IMR-90 (cell line): ENCODE results near the gene ZNF358. TPM values are rescaled to one million over a fixed set of nuclear protein-coding genes. Genes with fewer than 3 reads are reported as not detected.

Source experiments
- ATAC-seq: fragments of 200-7000 bp; cut with Tn5 transposase; 2 replicates; pipeline ENCODE4 v1.9.1; 2020; ENCODE audit warnings: low read depth, mild to moderate bottlenecking, moderate library complexity
- BruUV-seq: library from RNA; stranded (reverse); fragments of 400-500 nt; replicated peaks from 2 replicates; lab custom pipeline; 2021; lab: Mats Ljungman, UMichigan
- CTCF ChIA-PET: fragments of 300-600 bp; formaldehyde crosslinking; extraction: SDS; loops from one replicate; lab custom pipeline; 2021; ENCODE audit warnings: antibody characterized with exemption; lab: Yijun Ruan, JAX
- POLR2A ChIA-PET: fragments of 300-600 bp; sonication (Branson Sonifier 250); formaldehyde crosslinking; loops from one replicate; lab custom pipeline; 2022; ENCODE audit warnings: antibody characterized with exemption; ENCODE audit not compliant: unreplicated experiment; lab: Charles Lee
- DNase-seq: peaks from one replicate; pipeline ENCODE4 v3.0.0; 2013
- H2AFZ ChIP-seq: replicated peaks from 2 replicates; pipeline ENCODE3; 2013; ENCODE audit warnings: low read length, mild to moderate bottlenecking; ENCODE audit not compliant: poor library complexity
- H2AK5ac ChIP-seq: 2 replicates; pipeline ENCODE4 v1.6.1; 2013; ENCODE audit warnings: low read depth, low read length, inconsistent platforms
- H2AK9ac ChIP-seq: replicated peaks from 2 replicates; pipeline ENCODE3; 2013; ENCODE audit warnings: mild to moderate bottlenecking, low read depth, low read length, moderate library complexity; ENCODE audit not compliant: poor library complexity
- H2BK120ac ChIP-seq: 2 replicates; pipeline ENCODE4 v1.6.1; 2013; ENCODE audit warnings: low read depth, low read length, inconsistent platforms
- H2BK15ac ChIP-seq: 3 replicates; pipeline ENCODE4 v1.6.1; 2013; ENCODE audit warnings: low read depth, low read length, inconsistent platforms
- H2BK20ac ChIP-seq: 2 replicates; pipeline ENCODE4 v1.6.1; 2013; ENCODE audit warnings: low read depth, mild to moderate bottlenecking, inconsistent platforms, low read length, moderate library complexity
- H2BK5ac ChIP-seq: 2 replicates; pipeline ENCODE4 v1.6.1; 2013; ENCODE audit warnings: mild to moderate bottlenecking, low read depth, low read length, inconsistent platforms; ENCODE audit not compliant: poor library complexity, severe bottlenecking
- H3K14ac ChIP-seq: replicated peaks from 2 replicates; pipeline ENCODE4 v1.6.1; 2013; ENCODE audit warnings: low read depth, low read length, inconsistent platforms
- H3K18ac ChIP-seq: 2 replicates; pipeline ENCODE4 v1.6.1; 2013; ENCODE audit warnings: low read depth, low read length, control low read depth
- H3K23ac ChIP-seq: 2 replicates; pipeline ENCODE4 v1.6.1; 2013; ENCODE audit warnings: low read depth, low read length, inconsistent platforms
- H3K27ac ChIP-seq: 2 replicates; pipeline ENCODE4 v1.5.1; 2013; ENCODE audit warnings: mild to moderate bottlenecking, control low read depth, low read length; ENCODE audit not compliant: insufficient read depth
- H3K27me3 ChIP-seq: 2 replicates; pipeline ENCODE4 v1.6.1; 2013; ENCODE audit warnings: low read length; ENCODE audit not compliant: control insufficient read depth, insufficient read depth
- H3K36me3 ChIP-seq: 2 replicates; pipeline ENCODE4 v1.6.1; 2013; ENCODE audit warnings: low read length, mixed read lengths; ENCODE audit not compliant: control insufficient read depth, insufficient read depth
- H3K4ac ChIP-seq: 2 replicates; pipeline ENCODE4 v1.6.1; 2013; ENCODE audit warnings: low read depth, low read length, inconsistent platforms
- H3K4me1 ChIP-seq: 2 replicates; pipeline ENCODE4 v1.6.1; 2013; ENCODE audit warnings: low read length, mixed read lengths; ENCODE audit not compliant: control insufficient read depth, insufficient read depth
- H3K4me2 ChIP-seq: 2 replicates; pipeline ENCODE4 v1.6.1; 2013; ENCODE audit warnings: low read depth, mild to moderate bottlenecking, control low read depth, low read length, moderate library complexity
- H3K4me3 ChIP-seq: 2 replicates; pipeline ENCODE4 v1.5.1; 2013; ENCODE audit warnings: low read depth, mild to moderate bottlenecking, control low read depth, low read length, moderate library complexity; ENCODE audit not compliant: insufficient read depth
- H3K56ac ChIP-seq: 2 replicates; pipeline ENCODE4 v1.6.1; 2013; ENCODE audit warnings: low read length, inconsistent platforms; ENCODE audit not compliant: insufficient read depth; ENCODE audit errors: extremely low read depth
- H3K79me1 ChIP-seq, 2 experiments: 2 replicates each; pipeline ENCODE4 v1.6.1; 2013; ENCODE audit warnings: low read length in 2 of 2, inconsistent platforms in 1 of 2, low read depth in 1 of 2
- H3K9ac ChIP-seq: 2 replicates; pipeline ENCODE4 v1.6.1; 2013; ENCODE audit warnings: low read depth, low read length, control low read depth
- H3K9me1 ChIP-seq: 2 replicates; pipeline ENCODE4 v1.6.1; 2013; ENCODE audit warnings: low read length, inconsistent platforms; ENCODE audit not compliant: insufficient read depth
- H3K9me3 ChIP-seq: 2 replicates; pipeline ENCODE4 v1.6.1; 2013; ENCODE audit warnings: low read length; ENCODE audit not compliant: control insufficient read depth, insufficient read depth
- H4K20me1 ChIP-seq: 2 replicates; pipeline ENCODE4 v1.6.1; 2013; ENCODE audit warnings: low read length, inconsistent platforms; ENCODE audit not compliant: insufficient read depth
- H4K5ac ChIP-seq: 2 replicates; pipeline ENCODE4 v1.6.1; 2013; ENCODE audit warnings: mild to moderate bottlenecking, low read depth, low read length, control low read depth
- H4K8ac ChIP-seq, 2 experiments: 2 replicates each; pipeline ENCODE4 v1.6.1; 2013; ENCODE audit warnings: low read depth in 2 of 2, low read length in 2 of 2, control low read depth in 1 of 2, inconsistent platforms in 1 of 2
- H4K91ac ChIP-seq: 2 replicates; pipeline ENCODE4 v1.6.1; 2013; ENCODE audit warnings: low read depth, low read length, inconsistent platforms; ENCODE audit not compliant: insufficient read depth
- BHLHE40 ChIP-seq: fragments of 150-350 bp; IDR thresholded peaks from 2 replicates; pipeline ENCODE4 v1.6.1; 2016; ENCODE audit warnings: mild to moderate bottlenecking, low read depth, low read length
- MXI1 ChIP-seq: IDR thresholded peaks from 2 replicates; pipeline ENCODE4 v1.6.1; 2012; ENCODE audit warnings: low read depth, mild to moderate bottlenecking, low read length, moderate library complexity, borderline replicate concordance
- NFE2L2 ChIP-seq: fragments of 150-350 bp; IDR thresholded peaks from 2 replicates; pipeline ENCODE4 v1.6.1; 2016; ENCODE audit warnings: low read depth, mild to moderate bottlenecking, low read length
- RAD21 ChIP-seq: IDR thresholded peaks from 2 replicates; pipeline ENCODE4 v1.6.1; 2012; ENCODE audit warnings: low read length, improper control_type of control experiment
- WGBS, 2 experiments: methylation state at CpG; one replicate each; pipeline versions ENCODE4 v1.1.5 to v1.1.7; 2013; ENCODE audit warnings: missing lambda C conversion rate in 2 of 2; ENCODE audit not compliant: insufficient read length in 1 of 2; ENCODE audit errors: extremely low coverage in 2 of 2; 5-methylcytosine and 5-hydroxymethylcytosine counted together
- dilution Hi-C: fragments of 300-500 bp; cut with HindIII; formaldehyde crosslinking; loops from one replicate; pipeline ENCODE4 v1.14.3; 2018; ENCODE audit warnings: low sequenced_read_pairs; ENCODE audit not compliant: unreplicated experiment
- in situ Hi-C: fragments of 300-500 bp; cut with MboI; formaldehyde crosslinking; loops from 3 replicates; pipeline ENCODE4 v1.14.3; 2019; ENCODE audit warnings: low sequenced_read_pairs, inconsistent platforms, mixed read lengths
- intact Hi-C: fragments of 100-400 bp; cut with micrococcal nuclease; formaldehyde crosslinking; loops from 2 replicates; pipeline ENCODE4 v1.10.0; 2022
- polyA plus RNA-seq, 3 experiments: library from polyadenylated mRNA; depleted of rRNA; stranded (reverse); fragments of >200 nt; gene quantifications; 2 replicates each; pipeline ENCODE4 v1.2.3, GENCODE V29; 2012; ENCODE audit warnings: low replicate concordance in 1 of 3
- total RNA-seq: library from RNA; depleted of rRNA; stranded (reverse); fragments of >200 nt; gene quantifications from 2 replicates; pipeline ENCODE4 v1.2.3, GENCODE V29; 2012

ZNF358 gene
- total and polyA plus RNA-seq, 2 of the 4 experiments (the other 2 are of a cell fraction), result 5.4 to 30.7 TPM

DNA sequence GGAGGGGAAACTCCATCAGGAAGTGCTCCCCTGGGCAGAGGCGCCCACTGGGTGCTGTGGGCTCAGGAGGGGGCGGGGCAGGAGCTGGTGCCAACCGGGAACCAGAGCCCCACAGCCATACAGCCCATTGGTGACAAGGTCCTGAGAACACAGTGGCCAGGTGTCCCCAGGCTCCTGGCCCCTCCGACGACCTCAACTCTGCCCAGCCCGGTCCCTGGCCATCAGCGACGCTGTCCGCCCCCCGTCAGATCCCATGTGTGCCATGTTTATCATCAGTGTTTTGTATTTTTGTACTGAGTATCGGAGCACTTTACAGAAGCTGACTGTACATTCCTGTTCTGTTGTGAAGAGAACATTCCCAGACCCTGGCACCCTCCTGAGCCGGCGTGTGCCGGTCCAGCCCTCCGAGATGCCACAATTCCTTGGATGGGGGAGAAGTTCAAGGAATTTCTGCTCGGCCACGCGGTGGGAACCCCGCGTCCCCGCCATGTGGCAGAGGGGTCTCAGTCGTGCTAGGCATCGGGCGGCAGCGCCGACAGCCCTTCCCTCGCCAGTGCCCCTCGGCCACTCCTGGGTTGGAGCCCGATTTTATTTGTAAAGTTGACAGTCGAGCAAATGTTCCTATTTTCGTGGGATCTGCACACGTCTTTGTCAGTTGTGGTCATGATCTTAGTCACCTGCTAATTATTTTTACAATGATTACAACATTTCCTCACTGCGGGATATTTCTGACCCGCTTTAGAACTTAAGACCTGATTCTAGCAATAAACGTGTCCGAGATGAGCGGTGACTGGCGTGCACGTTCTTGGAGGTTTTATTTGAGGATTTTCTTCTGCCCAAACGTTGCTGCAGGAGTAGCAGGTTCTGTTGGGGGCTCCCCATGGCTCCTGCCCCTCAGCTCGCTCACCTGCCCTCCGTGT lies 43.9 kb upstream of the ZNF358 start:
- WGBS, 2 experiments, result 93% methylated on average over 19 of the region's 42 CpGs; no CpG with 5 or more reads in 1 of the 2 experiments
- Histone ChIP-seq H4K20me1 (no peaks in the 10 kb centered on the region), H3K18ac (no peak overlapping the region), H3K27me3 (no peaks in the 10 kb centered on the region), H2BK5ac (no peak overlapping the region), H3K9me3 (no peaks in the 10 kb centered on the region), H2AFZ (no peak overlapping the region), H3K4me2 (no peak overlapping the region), H3K56ac (no peak overlapping the region), H3K4ac (no peak overlapping the region), H2AK9ac (no peak overlapping the region), H3K14ac (no peak overlapping the region), H4K5ac (no peak overlapping the region), H3K36me3 (peaks cover 45% of the 10 kb centered on the region), H3K27ac (no peak overlapping the region), H3K4me3 (no peak overlapping the region), H4K91ac (no peak overlapping the region), H3K4me1 (no peaks in the 10 kb centered on the region), H2BK20ac (no peak overlapping the region), H4K8ac (no peak overlapping the region), H3K23ac (no peak overlapping the region), H2BK120ac (no peak overlapping the region), H3K9ac (no peak overlapping the region), H3K9me1 (0 out of 2 replicates have a peak, but pooled peaks cover 2% of the 10 kb centered on the region), H3K79me1 (no peaks in the 10 kb centered on the region), H2AK5ac (no peak overlapping the region), H2BK15ac (no peak overlapping the region)
- in situ Hi-C loops, result no loop called here
- ATAC-seq (no peak), DNase-seq (no peak)
- TF ChIP-seq MXI1, result no peak
- TF ChIP-seq NFE2L2, result no peak
- no peak for TF ChIP-seq RAD21
- no peak for TF ChIP-seq BHLHE40
- POLR2A ChIA-PET, result no interaction called here
- CTCF ChIA-PET, result interaction anchor here (0.7 kb wide), 1 partner anchor 531 kb away, joined by 3 read pairs; no protein-coding TSS in a partner anchor
- intact Hi-C loops, result no loop called here
- BruUV-seq, result no TSS peak
- dilution Hi-C loops, result no loop called here
